C4-2B (cell line): ENCODE measurements around the gene SEMA5A.

Experiments
- ZFX ChIP-seq: fragments of 450-650 bp; IDR thresholded peaks from 2 replicates; pipeline ENCODE4 v1.6.1; 2017
- TF ChIP-seq, protein P1 (sequence below): fragments of 450-650 bp; conservative IDR thresholded peaks from 2 replicates; pipeline ENCODE4 v1.5.1; 2017; ENCODE audit warnings: mild to moderate bottlenecking

GRCh38 chr5:9218358-9218757 lies 327.5 kb downstream of the SEMA5A start:
- TF ChIP-seq, protein P1, sequence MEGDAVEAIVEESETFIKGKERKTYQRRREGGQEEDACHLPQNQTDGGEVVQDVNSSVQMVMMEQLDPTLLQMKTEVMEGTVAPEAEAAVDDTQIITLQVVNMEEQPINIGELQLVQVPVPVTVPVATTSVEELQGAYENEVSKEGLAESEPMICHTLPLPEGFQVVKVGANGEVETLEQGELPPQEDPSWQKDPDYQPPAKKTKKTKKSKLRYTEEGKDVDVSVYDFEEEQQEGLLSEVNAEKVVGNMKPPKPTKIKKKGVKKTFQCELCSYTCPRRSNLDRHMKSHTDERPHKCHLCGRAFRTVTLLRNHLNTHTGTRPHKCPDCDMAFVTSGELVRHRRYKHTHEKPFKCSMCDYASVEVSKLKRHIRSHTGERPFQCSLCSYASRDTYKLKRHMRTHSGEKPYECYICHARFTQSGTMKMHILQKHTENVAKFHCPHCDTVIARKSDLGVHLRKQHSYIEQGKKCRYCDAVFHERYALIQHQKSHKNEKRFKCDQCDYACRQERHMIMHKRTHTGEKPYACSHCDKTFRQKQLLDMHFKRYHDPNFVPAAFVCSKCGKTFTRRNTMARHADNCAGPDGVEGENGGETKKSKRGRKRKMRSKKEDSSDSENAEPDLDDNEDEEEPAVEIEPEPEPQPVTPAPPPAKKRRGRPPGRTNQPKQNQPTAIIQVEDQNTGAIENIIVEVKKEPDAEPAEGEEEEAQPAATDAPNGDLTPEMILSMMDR = no peak
- TF ChIP-seq ZFX = no peak
